ENCODE results near the gene PCSK6.
"Not testable (repeated sequence)": the region's sequence is repeated elsewhere in the genome, so short reads cannot be mapped to it uniquely, and the experiment has no call there.

The PCSK6 gene

GRCh38 chr15:101404245-101404644 is 85.3 kb downstream of the PCSK6 start:
- no peak for DNase-seq (ENCODE audit: low read depth, low spot score)

- DNase-seq (ENCODE audit: low read depth, low spot score) = not testable (repeated sequence)
Measured at GRCh38 chr15:101402883-101403282, 86.6 kb downstream of the PCSK6 start.

DNA sequence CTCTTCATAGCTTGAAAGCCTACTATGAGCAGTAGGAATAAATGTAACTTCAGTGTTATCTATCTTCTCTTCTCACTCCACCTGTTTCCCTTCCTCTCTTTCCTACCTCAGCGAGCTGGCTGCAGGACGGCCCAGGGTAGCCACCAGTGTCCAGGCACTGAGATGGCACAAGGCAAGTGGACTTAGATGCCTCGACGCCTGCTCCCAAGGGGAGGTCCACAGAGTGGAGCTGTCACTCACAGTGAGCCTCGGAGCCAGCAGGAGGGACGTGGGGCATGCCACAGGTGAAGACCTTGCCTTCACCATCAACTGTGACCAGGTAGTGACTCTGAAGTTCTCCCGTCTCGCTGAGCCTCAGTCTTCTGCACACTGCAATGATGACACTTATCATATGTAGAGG is 88.2 kb downstream of the PCSK6 start:
- DNase-seq (ENCODE audit: low read depth, low spot score) = no peak

GRCh38 chr15:101399431-101399830 is 90.1 kb downstream of the PCSK6 start:
- DNase-seq (ENCODE audit: low read depth, low spot score) = no peak

GRCh38 chr15:101398247-101398646 is 91.3 kb downstream of the PCSK6 start:
- DNase-seq (ENCODE audit: low read depth, low spot score) = no peak

DNA sequence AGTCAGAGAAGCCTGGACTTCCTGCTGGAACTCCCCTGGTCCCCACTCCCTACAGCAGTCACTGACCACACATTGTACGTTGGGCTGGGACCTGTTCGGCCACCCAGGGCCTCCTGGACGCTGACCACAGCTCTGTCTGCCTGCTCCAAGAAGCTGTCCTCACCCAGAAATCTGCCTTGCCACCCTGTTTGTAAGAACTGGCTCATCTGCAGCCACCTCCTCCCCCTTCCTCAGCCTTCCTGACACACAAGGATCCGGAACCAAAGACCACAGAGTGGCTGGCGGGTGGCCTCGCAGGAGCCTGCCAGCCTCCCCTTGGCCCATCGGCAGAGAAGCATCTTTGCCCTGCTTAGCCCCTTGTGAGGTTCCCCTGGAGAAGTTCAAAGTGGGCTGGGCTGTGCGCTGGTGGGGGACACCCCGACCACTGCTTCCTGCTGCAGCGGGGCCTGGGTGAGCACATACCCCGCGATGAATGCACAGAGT is 91.9 kb downstream of the PCSK6 start:
- DNase-seq (ENCODE audit: low read depth, low spot score) = no peak

- no peak for DNase-seq (ENCODE audit: low read depth, low spot score)
Measured at GRCh38 chr15:101396484-101397261, 92.8 kb downstream of the PCSK6 start.

- DNase-seq (ENCODE audit: low read depth, low spot score) = no peak
Measured at GRCh38 chr15:101394654-101395053, 94.9 kb downstream of the PCSK6 start.

GRCh38 chr15:101394056-101394630 is 95.4 kb downstream of the PCSK6 start:
- DNase-seq (ENCODE audit: low read depth, low spot score) = no peak

- no peak for DNase-seq (ENCODE audit: low read depth, low spot score)
Measured at GRCh38 chr15:101393172-101393571, 96.3 kb downstream of the PCSK6 start.

GRCh38 chr15:101391981-101392640 is 97.4 kb downstream of the PCSK6 start:
- DNase-seq (ENCODE audit: low read depth, low spot score) = no peak

- no peak for DNase-seq (ENCODE audit: low read depth, low spot score)
Measured at GRCh38 chr15:101391431-101391830, 98.1 kb downstream of the PCSK6 start.

- no peak for DNase-seq (ENCODE audit: low read depth, low spot score)
Measured at GRCh38 chr15:101390462-101390861, 99.0 kb downstream of the PCSK6 start.

- DNase-seq (ENCODE audit: low read depth, low spot score) = no peak
Measured at GRCh38 chr15:101390060-101390459, 99.4 kb downstream of the PCSK6 start.

DNA sequence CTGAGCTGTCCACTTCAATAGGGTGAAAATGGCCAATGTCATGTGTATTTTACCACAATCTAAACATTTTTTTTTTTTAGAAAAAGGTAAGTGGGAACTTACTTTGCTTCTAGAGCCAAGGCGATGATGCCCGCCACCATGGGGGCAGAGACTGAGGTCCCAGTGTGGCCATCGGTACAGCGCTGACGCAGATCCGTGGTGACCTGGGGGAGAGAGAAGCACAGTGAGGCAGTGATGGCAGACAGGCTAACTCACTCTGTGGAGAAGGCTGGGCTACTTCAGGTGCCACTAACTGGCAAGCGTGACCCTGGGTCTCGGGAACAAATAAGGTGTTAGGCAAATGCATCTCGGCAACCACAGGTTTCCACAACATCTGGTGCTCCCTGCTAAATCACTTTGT is 100.1 kb downstream of the PCSK6 start:
- no peak for DNase-seq (ENCODE audit: low read depth, low spot score)

- DNase-seq (ENCODE audit: low read depth, low spot score) = no peak
Measured at GRCh38 chr15:101388046-101388445, 101.5 kb downstream of the PCSK6 start.

- DNase-seq (ENCODE audit: low read depth, low spot score) = no peak
Measured at GRCh38 chr15:101387574-101387973, 101.9 kb downstream of the PCSK6 start.

DNA sequence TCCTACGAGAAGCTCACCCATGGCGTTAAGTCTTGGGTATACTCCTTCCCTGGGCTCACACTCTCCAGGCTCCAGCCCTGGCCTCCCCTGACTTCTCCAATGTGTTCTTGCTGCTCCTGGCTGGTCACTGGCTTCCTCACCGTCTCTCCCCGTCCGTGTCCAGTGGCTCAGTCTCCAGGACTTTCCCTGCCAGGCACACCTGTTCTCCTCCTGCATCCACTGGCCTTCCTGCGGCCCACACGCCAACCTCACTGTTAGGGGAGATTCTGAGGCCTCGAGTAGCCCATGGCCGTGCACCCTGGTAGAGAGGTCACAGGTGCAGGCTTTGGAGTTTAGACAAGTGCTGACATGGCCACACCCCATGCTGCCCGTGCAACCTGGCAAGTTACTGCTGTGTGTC is 102.5 kb downstream of the PCSK6 start:
- no peak for DNase-seq (ENCODE audit: low read depth, low spot score)

DNA sequence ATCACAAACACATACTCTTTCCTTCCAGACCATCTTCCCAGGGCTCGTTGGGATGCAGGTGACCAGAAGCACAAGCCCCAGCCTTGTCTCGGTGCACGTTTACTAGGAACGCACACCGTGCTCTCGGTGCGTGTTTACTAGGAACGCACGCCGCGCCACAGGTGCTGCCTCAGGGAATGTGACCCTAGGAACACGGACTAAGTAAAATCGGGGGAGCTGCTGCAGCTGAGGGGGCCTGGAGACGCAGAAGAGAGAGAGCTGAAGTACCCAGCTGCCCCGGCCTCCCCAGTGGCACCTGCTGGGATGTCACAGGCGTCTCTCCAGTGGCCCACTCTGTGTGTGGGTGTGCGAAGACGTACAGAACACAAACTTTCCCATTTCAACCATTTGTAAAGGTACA is 103.5 kb downstream of the PCSK6 start:
- no peak for DNase-seq (ENCODE audit: low read depth, low spot score)

- peak; percentile 10 for DNase-seq (ENCODE audit: low read depth, low spot score)
Measured at GRCh38 chr15:101384276-101384675, 105.2 kb downstream of the PCSK6 start.

GRCh38 chr15:101382544-101382943 is 107.0 kb downstream of the PCSK6 start:
- DNase-seq (ENCODE audit: low read depth, low spot score) = no peak

- DNase-seq (ENCODE audit: low read depth, low spot score) = no peak
Measured at GRCh38 chr15:101381671-101382212, 107.8 kb downstream of the PCSK6 start.
